Fibroblast of skin of left quadriceps (primary cell): ENCODE results near the gene BACH1.
"Not testable (repeated sequence)": the region's sequence is repeated elsewhere in the genome, so short reads cannot be mapped to it uniquely, and the experiment has no call there.

Source experiments
- DNase-seq, 2 experiments: peaks; one replicate each; pipeline ENCODE4 v3.0.0-alpha.2; 2013; ENCODE audit warnings: low read depth in 2 of 2

The BACH1 gene

GRCh38 chr21:29298348-29299045 is at the start of gene BACH1:
BACH1 (plus strand) TSS chr21:29298922; CDS start chr21:29321281, 22,359 bp downstream.
- peak; percentile 73 to 75 for DNase-seq

DNA sequence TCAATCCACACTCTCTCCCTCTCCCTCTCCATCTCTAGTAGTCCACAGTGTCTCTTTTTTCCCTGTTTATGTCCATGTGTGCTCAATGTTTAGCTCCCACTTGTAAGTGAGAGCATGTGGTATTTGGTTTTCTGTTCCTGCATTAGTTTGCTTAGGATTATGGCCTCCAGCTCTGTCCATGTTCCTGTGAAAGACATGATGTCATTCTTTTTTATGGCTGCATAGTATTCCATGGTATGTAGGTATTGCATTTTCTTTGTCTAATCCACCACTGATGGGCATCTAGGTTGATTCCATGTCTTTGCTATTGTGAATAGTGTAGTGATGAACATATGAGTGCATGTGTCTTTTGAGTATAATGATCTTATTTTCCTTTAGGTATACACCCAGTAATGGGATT is 49.4 kb upstream of the BACH1 start:
- DNase-seq: not testable (repeated sequence)

GRCh38 chr21:29250636-29251035 is 48.1 kb upstream of the BACH1 start:
- no peak for DNase-seq

DNA sequence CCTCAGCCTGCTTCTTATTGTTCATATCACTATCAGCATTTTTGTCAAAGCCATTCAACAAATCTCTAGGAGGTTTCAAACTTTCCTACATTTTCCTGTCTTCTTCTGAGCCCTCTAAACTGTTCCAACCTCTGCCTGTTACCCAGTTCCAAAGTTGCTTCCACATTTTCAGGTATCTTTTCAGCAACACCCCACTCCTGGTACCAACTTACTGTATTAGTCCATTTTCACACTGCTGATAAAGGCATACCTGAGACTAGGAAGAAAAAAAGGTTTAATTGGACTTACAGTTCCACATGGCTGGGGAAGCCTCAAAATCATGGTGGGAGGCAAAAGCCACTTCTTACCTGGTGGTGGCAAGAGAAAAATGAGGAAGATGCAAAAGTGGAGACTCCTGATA is 44.9 kb upstream of the BACH1 start:
- not testable (repeated sequence) for DNase-seq

- no peak for DNase-seq
These were observed 44.2 kb upstream of the BACH1 start for GRCh38 chr21:29254550-29254949.

- DNase-seq: no peak
These were observed 42.4 kb upstream of the BACH1 start for GRCh38 chr21:29256126-29256910.

- DNase-seq: no peak
These were observed 41.0 kb upstream of the BACH1 start for GRCh38 chr21:29257701-29258100.

GRCh38 chr21:29258626-29259338 is 39.9 kb upstream of the BACH1 start:
- DNase-seq: peak; percentile 80

- no peak for DNase-seq
These were observed 38.3 kb upstream of the BACH1 start for GRCh38 chr21:29260461-29260860.

DNA sequence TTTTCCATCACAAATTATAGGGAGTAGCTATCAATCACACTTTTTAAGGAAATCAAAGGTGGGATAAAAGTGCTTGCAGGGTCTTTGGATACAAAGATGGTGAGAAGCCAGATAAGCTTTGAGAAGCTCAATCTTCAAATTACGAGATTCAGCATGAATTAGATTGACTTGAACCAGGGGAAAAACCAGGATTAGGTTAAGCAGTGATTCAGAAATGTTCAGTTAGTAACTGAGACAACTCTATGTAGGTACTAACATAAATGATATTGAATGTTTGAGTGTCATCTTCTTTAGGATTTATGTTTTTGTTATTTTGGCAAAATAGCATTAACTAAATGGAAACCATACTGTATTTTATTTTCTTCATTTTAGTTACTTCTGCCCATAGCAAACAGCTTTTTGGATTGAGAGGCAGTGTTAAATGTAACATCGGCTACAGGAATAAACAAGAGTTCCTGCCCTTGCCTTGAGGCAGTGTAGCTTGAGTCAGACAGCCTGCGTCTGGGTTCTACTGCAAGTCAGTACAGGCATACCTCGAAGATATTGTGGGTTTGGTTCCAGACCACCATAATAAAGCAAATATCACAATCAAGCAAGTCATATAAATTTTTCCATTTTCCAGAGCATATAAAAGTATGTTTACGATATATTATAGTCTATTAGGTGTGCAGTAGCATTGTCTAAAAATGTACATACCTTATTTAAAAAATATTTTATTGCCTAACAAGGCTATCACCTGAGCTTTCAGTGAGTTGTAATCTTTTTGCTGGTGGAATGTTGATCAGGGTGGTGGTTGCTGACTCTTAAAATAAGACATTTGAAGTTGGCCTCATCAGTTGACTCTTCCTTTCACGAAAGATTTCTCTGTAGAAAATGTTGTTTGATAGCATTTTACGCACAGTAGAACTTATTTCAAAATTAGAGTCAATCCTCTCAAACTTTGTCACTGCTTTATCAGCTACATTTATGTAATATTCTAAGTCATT is 36.9 kb upstream of the BACH1 start:
- no peak for DNase-seq

DNA sequence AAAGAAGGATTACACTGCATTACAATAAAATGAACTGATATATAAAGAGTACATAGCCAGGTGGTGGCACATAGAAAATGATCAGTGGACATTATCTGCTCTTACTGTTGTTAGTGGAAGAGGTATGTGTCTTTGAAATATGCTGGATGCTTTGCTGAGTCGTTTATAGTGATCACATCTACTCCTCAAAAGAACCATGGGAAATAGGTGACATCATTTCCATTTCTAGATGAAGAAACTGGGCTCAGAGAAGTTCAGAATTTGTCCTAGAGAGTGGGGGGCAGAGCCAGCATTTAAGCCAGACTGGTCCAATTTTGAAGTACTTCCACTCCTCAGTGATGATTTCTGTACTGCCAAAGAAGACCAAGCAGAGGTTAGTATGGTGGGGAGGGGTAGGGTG is 34.0 kb upstream of the BACH1 start:
- no peak for DNase-seq

GRCh38 chr21:29265690-29266479 is 32.8 kb upstream of the BACH1 start:
- no peak for DNase-seq

GRCh38 chr21:29267666-29268065 is 31.1 kb upstream of the BACH1 start:
- DNase-seq: no peak

DNA sequence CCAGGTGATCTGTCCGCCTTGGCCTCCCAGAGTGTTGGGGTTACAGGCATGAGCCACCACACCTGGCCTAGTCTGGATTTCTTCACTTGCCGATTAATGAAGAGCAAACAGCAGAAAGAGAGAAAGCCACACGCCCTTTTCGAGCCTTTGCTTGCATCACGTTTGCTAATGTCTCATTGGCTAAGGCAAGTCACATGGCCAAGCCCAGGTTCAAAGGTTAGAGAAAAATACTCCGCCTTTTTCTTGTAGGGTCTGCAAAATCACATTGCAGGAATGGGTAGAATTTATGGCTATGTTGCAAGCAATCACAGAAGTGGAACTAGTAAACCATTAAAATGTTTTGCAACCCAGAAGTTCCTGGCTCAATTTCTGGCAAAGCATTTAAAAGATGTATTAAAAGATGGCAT is 26.8 kb upstream of the BACH1 start:
- DNase-seq: no peak

DNA sequence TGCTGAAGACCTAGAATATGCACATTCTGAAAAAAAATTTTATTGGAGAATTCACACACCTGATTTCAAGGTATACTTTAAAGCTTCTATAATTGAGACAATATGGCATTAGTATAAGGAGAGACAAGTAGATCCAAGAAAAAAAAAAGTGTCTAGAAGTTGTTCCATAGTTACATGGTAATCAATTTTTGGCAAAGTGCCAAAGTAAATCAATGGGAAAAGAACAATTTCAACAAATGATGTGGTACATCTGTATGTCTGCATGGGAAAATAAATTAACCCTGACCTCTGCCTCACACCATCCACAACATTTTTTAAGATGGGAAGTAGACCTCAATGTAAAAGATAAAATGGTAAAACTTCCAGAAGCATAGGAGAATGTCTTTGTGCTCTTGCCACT is 21.3 kb upstream of the BACH1 start:
- DNase-seq: no peak

- no peak for DNase-seq
These were observed 19.2 kb upstream of the BACH1 start for GRCh38 chr21:29279558-29279957.

DNA sequence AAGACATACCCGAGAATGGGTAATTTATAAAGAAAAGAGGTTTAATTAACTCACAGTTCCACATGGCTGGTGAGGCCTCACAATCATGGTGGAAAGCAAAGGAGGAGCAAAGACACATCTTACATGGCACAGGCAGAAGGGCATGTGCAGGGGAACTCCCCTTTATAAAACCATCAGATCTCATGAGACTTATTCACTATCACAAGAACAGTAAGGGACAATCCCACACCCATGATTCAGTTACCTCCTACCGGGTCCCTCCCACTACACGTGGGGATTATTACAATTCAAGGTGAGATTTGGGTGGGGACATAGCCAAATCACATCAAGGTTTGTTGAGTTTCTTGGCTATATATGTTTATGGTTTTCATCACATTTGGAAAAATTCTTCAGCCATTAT is 16.9 kb upstream of the BACH1 start:
- not testable (repeated sequence) for DNase-seq

- no peak for DNase-seq
These were observed 11.3 kb upstream of the BACH1 start for GRCh38 chr21:29287383-29287782.

DNA sequence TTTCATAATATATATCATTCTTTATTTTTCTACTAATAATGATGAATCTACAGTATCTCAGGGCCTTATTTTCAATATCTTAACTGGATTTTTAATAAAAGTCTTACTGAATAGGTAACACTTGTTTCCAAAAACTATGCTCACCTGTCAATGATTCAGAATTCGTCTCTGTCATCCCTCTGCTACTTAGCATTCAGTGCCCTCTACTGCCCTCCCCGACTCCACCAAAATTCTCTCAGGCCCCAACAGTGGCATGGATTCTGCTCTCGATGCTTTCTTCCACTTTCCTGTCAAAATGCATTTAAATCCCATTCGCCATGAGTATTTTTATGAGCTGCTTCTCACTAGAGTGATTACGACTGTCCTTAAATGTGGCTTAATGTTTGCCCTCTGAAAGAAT is 10.5 kb upstream of the BACH1 start:
- DNase-seq: no peak

GRCh38 chr21:29289317-29289716 is 9.4 kb upstream of the BACH1 start:
- DNase-seq: no peak

DNA sequence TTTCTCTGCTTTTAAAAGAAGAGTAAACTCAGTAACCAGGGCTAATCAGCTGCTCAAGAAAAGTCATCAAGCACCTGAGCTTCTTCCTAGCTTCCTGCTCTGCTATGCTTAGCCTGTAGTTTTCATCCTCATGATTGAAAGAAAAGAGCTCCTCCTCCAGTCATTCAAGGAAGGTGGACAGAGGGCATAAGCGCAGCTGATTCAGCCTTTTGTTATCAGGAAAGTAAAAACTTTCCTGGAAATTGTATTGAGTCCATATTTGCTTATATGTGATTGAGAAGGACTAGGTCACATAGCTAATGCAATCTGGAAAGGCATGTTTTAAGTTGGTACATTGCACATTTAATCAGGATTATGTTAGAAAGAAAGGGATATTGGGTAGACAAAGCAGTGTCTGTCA is 8.5 kb upstream of the BACH1 start:
- DNase-seq: no peak
